ENCODE results near the gene PRICKLE2. TPM values are rescaled to one million over a fixed set of nuclear protein-coding genes. Genes with fewer than 3 reads are reported as not detected.

PRICKLE2 gene
- total RNA-seq, 1 experiment from 2014 or later: 3.2 TPM

DNA sequence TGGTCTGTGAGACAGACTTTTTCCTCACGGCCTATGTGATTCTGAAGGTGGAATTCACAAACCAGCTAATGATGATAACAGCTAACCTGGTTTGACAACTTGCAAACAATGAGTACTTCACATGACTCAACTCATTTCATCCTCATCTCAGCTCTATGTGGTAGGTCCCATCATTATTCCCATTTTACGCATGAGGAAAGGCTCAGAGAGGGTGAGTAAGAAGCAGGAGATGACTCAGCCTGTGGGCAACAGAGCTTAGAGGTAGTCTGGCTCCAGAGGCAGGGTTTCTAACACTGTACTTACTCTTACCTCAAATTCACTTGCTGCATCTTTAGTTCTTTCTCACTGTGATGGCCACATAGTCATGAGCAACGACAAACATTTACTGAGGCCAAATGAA lies 176.1 kb downstream of the PRICKLE2 start:
- Histone ChIP-seq H4K91ac (ENCODE audit: insufficient read length, low read depth, low read length) (no peak overlapping the region), H3K4me2 (ENCODE audit: insufficient read depth, insufficient read length, low read length) (no peak overlapping the region), H3K27me3 (ENCODE audit: insufficient read depth, low read length) (no peaks in the 10 kb centered on the region), H3K56ac (ENCODE audit: insufficient read length, low read depth, low read length) (no peak overlapping the region), H2BK5ac (ENCODE audit: insufficient read length, low read length) (no peak overlapping the region), H2BK15ac (ENCODE audit: low read depth, low read length) (no peak overlapping the region), H4K20me1 (ENCODE audit: control insufficient read depth, insufficient read depth, insufficient read length) (no peaks in the 10 kb centered on the region), H3K23me2 (ENCODE audit: insufficient read length, low read depth, low read length, poor library complexity, severe bottlenecking) (no peaks in the 10 kb centered on the region), H3K9me3 (ENCODE audit: control insufficient read depth, low read depth, low read length) (no peaks in the 10 kb centered on the region), H2AFZ (ENCODE audit: low read length) (no peak overlapping the region), H3T11ph (ENCODE audit: low read length) (no peak overlapping the region), H3K79me2 (ENCODE audit: insufficient read depth, low read length) (no peaks in the 10 kb centered on the region), H3K14ac (ENCODE audit: insufficient read depth, low read length) (no peak overlapping the region), H3K18ac (ENCODE audit: insufficient read length, low read depth, low read length) (no peak overlapping the region), H2BK12ac (ENCODE audit: insufficient read length, low read depth, low read length) (no peak overlapping the region), H3K4me1 (ENCODE audit: insufficient read depth, low read length) (peaks cover 14% of the 10 kb centered on the region; the same call in 1 of the 2 replicates), H3K9ac (ENCODE audit: extremely low read depth, insufficient read length, low read length) (no peak overlapping the region), H3K27ac (ENCODE audit: insufficient read length, low read depth, low read length) (no peak overlapping the region), H3K4ac (ENCODE audit: low read depth, low read length) (no peak overlapping the region), H3K79me1 (ENCODE audit: insufficient read depth, low read depth, low read length, poor library complexity, severe bottlenecking) (no peaks in the 10 kb centered on the region), H2AK5ac (ENCODE audit: insufficient read length, low read length) (no peak overlapping the region), H4K8ac (replicated peaks; ENCODE audit: insufficient read length, low read depth, low read length) (no peak overlapping the region), H4K5ac (ENCODE audit: insufficient read length, low read depth, low read length) (no peak overlapping the region), H2BK20ac (ENCODE audit: low read depth, low read length, poor library complexity, severe bottlenecking) (no peak overlapping the region), H3K23ac (ENCODE audit: insufficient read length, low read depth, low read length) (no peak overlapping the region), H2BK120ac (ENCODE audit: low read depth, low read length, poor library complexity, severe bottlenecking) (no peak overlapping the region)
- H3K27me3 Mint-ChIP-seq (ENCODE audit: low read depth): peaks cover 5% of the 10 kb centered on the region
- no peak overlapping the region for H3K4me3 Mint-ChIP-seq
- H3K36me3 Mint-ChIP-seq (ENCODE audit: insufficient read depth in 1 of 3, low read depth in 3 of 3): no peaks in the 10 kb centered on the region
- TF ChIP-seq, protein P1, sequence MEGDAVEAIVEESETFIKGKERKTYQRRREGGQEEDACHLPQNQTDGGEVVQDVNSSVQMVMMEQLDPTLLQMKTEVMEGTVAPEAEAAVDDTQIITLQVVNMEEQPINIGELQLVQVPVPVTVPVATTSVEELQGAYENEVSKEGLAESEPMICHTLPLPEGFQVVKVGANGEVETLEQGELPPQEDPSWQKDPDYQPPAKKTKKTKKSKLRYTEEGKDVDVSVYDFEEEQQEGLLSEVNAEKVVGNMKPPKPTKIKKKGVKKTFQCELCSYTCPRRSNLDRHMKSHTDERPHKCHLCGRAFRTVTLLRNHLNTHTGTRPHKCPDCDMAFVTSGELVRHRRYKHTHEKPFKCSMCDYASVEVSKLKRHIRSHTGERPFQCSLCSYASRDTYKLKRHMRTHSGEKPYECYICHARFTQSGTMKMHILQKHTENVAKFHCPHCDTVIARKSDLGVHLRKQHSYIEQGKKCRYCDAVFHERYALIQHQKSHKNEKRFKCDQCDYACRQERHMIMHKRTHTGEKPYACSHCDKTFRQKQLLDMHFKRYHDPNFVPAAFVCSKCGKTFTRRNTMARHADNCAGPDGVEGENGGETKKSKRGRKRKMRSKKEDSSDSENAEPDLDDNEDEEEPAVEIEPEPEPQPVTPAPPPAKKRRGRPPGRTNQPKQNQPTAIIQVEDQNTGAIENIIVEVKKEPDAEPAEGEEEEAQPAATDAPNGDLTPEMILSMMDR (conservative IDR thresholded peaks at IDR 0.05): no peak
- no peaks in the 10 kb centered on the region; a peak in 1 of 5 replicates for H3K9me3 Mint-ChIP-seq
- DNase-seq: no peak
- peaks cover 48 to 49% of the 10 kb centered on the region in 2 experiments for H3K4me1 Mint-ChIP-seq
- peak overlapping the region in 1 of 3 experiments; percentile 88; a peak in 2 of 7 replicates for H3K27ac Mint-ChIP-seq
- WGBS (ENCODE audit: extremely low coverage, insufficient read length, low lambda C conversion rate): no CpG with 5 or more reads among the region's 3 CpGs
